ENCODE data around the gene CNPY1.

CNPY1 gene

GRCh38 chr7:155557778-155558177 is 11.4 kb upstream of the CNPY1 start:
- DNase-seq: no peak

GRCh38 chr7:155556763-155557162 is 10.4 kb upstream of the CNPY1 start:
- no peak for DNase-seq

GRCh38 chr7:155555116-155555695 is 8.8 kb upstream of the CNPY1 start:
- no peak for DNase-seq

- no peak for DNase-seq
Observed at GRCh38 chr7:155553871-155554270, 7.5 kb upstream of the CNPY1 start.

- DNase-seq: no peak
Observed at GRCh38 chr7:155551785-155552611, 5.6 kb upstream of the CNPY1 start.

- DNase-seq: no peak
Observed at GRCh38 chr7:155550916-155551315, 4.6 kb upstream of the CNPY1 start.

GRCh38 chr7:155549226-155549625 is 2.9 kb upstream of the CNPY1 start:
- no peak for DNase-seq

- no peak for DNase-seq
Observed at GRCh38 chr7:155547161-155547791, 917 bp upstream of the CNPY1 start.

- no peak for DNase-seq
Observed at GRCh38 chr7:155545348-155545747, 1.0 kb downstream of the CNPY1 start.

- no peak for DNase-seq
Observed at GRCh38 chr7:155544485-155544884, 1.9 kb downstream of the CNPY1 start.

GRCh38 chr7:155543926-155544325 is 2.4 kb downstream of the CNPY1 start:
- no peak for DNase-seq

GRCh38 chr7:155543011-155543876 is 3.1 kb downstream of the CNPY1 start:
- DNase-seq: no peak

- DNase-seq: no peak
Observed at GRCh38 chr7:155541986-155542675, 4.2 kb downstream of the CNPY1 start.

- no peak for DNase-seq
Observed at GRCh38 chr7:155540553-155540952, 5.8 kb downstream of the CNPY1 start.

- no peak for DNase-seq
Observed at GRCh38 chr7:155538293-155538692, 8.1 kb downstream of the CNPY1 start.

GRCh38 chr7:155536451-155536850 is 9.9 kb downstream of the CNPY1 start:
- no peak for DNase-seq

GRCh38 chr7:155534691-155535090 is 11.7 kb downstream of the CNPY1 start:
- DNase-seq: no peak

GRCh38 chr7:155533827-155534690 is 12.3 kb downstream of the CNPY1 start:
- no peak for DNase-seq

- no peak for DNase-seq
Observed at GRCh38 chr7:155533120-155533826, 13.1 kb downstream of the CNPY1 start.

- no peak for DNase-seq
Observed at GRCh38 chr7:155532792-155533119, 13.6 kb downstream of the CNPY1 start.

- DNase-seq: no peak
Observed at GRCh38 chr7:155531681-155532080, 14.7 kb downstream of the CNPY1 start.
